Neural cell (in vitro differentiated cells): Measurements from ENCODE around the gene MLLT1.

Experiments used
- CTCF ChIP-seq: fragments of 450-650 bp; IDR thresholded peaks from 2 replicates; pipeline ENCODE4 v1.5.1; 2014; ENCODE audit warnings: antibody characterized with exemption, mild to moderate bottlenecking, moderate library complexity; ENCODE audit not compliant: poor library complexity, severe bottlenecking
- POLR2AphosphoS5 ChIP-seq: IDR thresholded peaks from 2 replicates; pipeline ENCODE4 v1.6.1; 2012

- TF ChIP-seq POLR2AphosphoS5 (no peak), CTCF (no peak)
Observed at GRCh38 chr19:6217752-6218334, 61.9 kb downstream of the MLLT1 start.
